ENCODE results near the gene RASA2. TPM values are rescaled to one million over a fixed set of nuclear protein-coding genes. Genes with fewer than 3 reads are reported as not detected.

The RASA2 gene
- total and polyA plus RNA-seq, 9 of the 15 experiments (the other 6 are each of a cell fraction or from before 2014, with no cell fraction given), result 2.0 to 12.8 (median 9.5) TPM

DNA sequence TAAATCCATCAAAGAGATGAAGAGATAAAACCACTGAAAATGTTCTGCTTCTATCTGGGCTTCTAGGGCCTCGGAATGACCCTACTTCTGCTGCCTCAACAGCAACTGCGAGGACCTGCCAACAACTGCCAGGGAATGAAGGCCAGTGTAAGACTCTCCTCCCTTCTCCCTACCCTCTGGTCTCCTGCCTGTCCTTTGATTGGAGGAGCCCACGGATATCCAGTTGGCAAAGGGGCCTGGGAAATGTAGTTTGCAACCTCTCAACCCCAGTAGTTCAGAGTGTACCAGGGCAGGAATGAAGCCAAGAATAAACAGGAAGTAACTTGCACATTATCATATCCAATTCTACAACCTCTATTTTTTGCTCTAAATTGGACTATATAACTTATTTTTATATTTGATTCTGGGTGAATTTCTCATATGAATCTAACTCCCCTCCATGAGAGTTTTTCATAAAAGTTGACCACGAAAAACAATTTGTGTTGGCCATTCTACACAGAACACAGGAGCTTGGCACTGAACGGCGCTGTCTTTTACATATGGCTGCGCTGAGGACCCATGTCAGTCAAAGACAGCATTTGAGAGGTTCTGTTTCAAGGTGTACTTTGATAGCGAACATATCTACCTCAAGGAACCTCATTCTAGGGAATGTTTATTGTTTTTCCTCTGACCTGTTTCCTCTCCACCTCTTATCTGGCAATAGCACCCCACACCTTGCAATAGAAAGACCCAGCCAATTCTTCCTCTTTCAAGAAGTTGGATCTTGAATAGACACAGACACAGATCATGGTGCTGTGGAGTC lies 160.1 kb downstream of the RASA2 start (continued):
- TF ChIP-seq ZBTB40 (IDR thresholded peaks at IDR 0.05) (peak; percentile 78), ZBTB40 (CRISPR knock-in tag; IDR thresholded peaks at IDR 0.05) (no peak), CBFA2T2 (conservative IDR thresholded peaks at IDR 0.05) (peak; percentile 49), ARID3A (IDR thresholded peaks at IDR 0.05; ENCODE audit: borderline replicate concordance, low read depth, low read length) (0 out of 2 replicates have a peak, but pooled peaks have one; percentile 9), CBFA2T3 (IDR thresholded peaks at IDR 0.05) (peak; percentile 75), NFIC (IDR thresholded peaks at IDR 0.05) (0 out of 2 replicates have a peak, but pooled peaks have one; percentile 18), LEF1 (IDR thresholded peaks at IDR 0.05) (peak; percentile 31; the same call in 1 of the 2 replicates), FOXK2 (conservative IDR thresholded peaks at IDR 0.05 in 1 of 2, IDR thresholded peaks at IDR 0.05 in 1 of 2; ENCODE audit: low read depth in 2 of 2) (peak; percentile 60 to 61; a peak in 3 of 4 replicates), RHOXF2B (CRISPR knock-in tag; conservative IDR thresholded peaks at IDR 0.05) (no peak), RAD21 (CRISPR knock-in tag; conservative IDR thresholded peaks at IDR 0.05 in 1 of 2, IDR thresholded peaks at IDR 0.05 in 1 of 2) (0 out of 4 replicates have a peak, but pooled peaks of 1 of the 2 experiments have one; percentile 7), CTBP1 (IDR thresholded peaks at IDR 0.05; ENCODE audit: borderline replicate concordance) (no peak)
- TF ChIP-seq, protein P1, sequence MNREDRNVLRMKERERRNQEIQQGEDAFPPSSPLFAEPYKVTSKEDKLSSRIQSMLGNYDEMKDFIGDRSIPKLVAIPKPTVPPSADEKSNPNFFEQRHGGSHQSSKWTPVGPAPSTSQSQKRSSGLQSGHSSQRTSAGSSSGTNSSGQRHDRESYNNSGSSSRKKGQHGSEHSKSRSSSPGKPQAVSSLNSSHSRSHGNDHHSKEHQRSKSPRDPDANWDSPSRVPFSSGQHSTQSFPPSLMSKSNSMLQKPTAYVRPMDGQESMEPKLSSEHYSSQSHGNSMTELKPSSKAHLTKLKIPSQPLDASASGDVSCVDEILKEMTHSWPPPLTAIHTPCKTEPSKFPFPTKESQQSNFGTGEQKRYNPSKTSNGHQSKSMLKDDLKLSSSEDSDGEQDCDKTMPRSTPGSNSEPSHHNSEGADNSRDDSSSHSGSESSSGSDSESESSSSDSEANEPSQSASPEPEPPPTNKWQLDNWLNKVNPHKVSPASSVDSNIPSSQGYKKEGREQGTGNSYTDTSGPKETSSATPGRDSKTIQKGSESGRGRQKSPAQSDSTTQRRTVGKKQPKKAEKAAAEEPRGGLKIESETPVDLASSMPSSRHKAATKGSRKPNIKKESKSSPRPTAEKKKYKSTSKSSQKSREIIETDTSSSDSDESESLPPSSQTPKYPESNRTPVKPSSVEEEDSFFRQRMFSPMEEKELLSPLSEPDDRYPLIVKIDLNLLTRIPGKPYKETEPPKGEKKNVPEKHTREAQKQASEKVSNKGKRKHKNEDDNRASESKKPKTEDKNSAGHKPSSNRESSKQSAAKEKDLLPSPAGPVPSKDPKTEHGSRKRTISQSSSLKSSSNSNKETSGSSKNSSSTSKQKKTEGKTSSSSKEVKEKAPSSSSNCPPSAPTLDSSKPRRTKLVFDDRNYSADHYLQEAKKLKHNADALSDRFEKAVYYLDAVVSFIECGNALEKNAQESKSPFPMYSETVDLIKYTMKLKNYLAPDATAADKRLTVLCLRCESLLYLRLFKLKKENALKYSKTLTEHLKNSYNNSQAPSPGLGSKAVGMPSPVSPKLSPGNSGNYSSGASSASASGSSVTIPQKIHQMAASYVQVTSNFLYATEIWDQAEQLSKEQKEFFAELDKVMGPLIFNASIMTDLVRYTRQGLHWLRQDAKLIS (CRISPR knock-in tag; IDR thresholded peaks at IDR 0.05), result no peak

Data from K562 (cell line).